ENCODE data around the gene RARA.
"Not testable (repeated sequence)": the region's sequence is repeated elsewhere in the genome, so short reads cannot be mapped to it uniquely, and the experiment has no call there.

Gene RARA

GRCh38 chr17:40298726-40299125 lies 10.3 kb upstream of the RARA start:
- DNase-seq (ENCODE audit: low spot score): peak; percentile 71

DNA sequence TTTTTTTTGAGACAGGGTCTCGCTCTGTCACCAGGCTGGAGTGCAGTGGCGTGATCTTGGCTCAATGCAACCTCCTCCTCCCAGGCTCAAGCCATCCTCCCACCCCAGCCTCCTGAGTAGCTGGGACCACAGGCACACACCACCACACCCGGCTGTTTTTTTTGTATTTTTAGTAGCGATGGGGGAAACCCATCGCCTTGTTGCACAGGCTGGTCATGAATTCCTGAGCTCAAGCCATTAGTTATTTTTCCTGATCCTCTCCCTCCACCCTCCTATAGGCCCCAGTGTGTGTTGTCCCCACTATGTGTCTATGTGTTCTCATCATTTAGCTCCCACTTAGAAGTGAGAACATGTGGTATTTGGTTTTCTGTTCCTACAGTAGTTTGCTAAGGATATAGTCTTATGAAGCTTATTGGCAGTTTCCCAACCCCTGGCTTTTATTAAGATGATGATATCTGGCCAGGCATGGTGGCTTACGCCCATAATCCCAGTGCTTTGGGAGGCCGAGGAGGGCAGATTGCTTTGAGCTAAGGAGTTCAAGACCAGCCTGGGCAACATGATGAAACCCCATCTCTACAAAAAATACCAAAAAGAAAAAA lies 9.7 kb upstream of the RARA start:
- not testable (repeated sequence) for DNase-seq (ENCODE audit: low spot score)

GRCh38 chr17:40301315-40301714 lies 7.7 kb upstream of the RARA start:
- no peak for DNase-seq (ENCODE audit: low spot score)

GRCh38 chr17:40303009-40303657 lies 5.8 kb upstream of the RARA start:
- no peak for DNase-seq (ENCODE audit: low spot score)

GRCh38 chr17:40303708-40304551 lies 5.0 kb upstream of the RARA start:
- DNase-seq (ENCODE audit: low spot score): no peak

DNA sequence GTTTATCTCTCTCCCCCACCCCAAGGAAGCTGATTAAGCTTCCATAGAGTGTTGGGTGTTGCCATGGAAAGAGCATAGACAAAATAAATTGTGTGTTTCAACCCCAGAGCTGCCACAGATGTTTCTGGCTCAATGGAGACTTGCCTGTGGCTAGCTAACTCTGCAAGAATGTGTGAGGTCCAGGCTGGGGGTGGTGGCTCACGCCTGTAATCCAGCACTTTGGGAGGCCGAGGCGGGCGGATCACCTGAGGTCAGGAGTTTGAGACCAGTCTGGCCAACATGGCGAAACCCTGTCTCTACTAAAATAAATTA lies 4.5 kb upstream of the RARA start:
- DNase-seq (ENCODE audit: low spot score): not testable (repeated sequence)

DNA sequence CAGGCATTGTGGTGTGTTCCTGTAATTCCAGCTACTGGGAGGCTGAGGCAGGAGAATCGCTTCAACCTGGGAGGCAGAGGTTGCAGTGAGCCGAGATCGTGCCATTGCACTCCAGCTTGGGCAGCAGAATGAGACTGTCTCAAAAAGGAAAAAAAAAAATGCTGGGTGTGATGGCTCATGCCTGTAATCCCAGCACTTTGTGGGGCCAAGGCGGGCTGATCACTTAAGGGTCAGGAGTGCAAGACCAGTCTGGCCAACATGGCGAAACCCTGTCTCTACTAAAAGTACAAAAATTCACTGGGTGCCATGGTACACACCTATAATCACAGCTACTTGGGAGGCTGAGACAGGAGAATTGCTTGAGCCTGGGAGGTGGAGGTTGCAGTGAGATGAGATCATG lies 4.1 kb upstream of the RARA start:
- not testable (repeated sequence) for DNase-seq (ENCODE audit: low spot score)

GRCh38 chr17:40306395-40306794 lies 2.6 kb upstream of the RARA start:
- no peak for DNase-seq (ENCODE audit: low spot score)

GRCh38 chr17:40307001-40307730 lies 1.8 kb upstream of the RARA start:
- no peak for DNase-seq (ENCODE audit: low spot score)

DNA sequence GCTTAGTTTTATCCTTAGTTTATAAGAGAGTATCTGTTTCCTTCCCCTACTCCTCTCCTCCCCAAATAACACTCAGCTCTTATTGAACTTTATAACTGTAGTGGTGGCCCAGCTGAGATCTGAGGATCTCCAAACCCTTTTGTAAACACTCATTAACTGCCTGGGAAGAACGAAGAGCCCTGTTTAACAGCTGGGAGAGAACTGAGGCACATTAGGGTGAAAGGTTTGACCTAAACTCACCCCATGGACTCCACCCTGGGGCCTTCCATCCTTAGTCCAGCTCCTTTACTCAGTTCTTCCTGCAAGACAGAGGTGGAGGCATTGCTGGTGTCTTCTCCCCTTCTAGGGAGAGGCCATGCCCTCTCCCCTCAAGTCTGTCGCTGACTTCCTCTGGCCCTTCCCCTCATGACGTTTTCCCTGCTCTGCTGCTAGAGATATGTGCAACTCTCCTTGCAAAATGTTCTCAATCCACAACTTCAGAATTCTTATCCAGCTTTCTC lies 1.2 kb upstream of the RARA start:
- no peak for DNase-seq (ENCODE audit: low spot score)

GRCh38 chr17:40309949-40310510 lies 1.1 kb downstream of the RARA start:
- DNase-seq (ENCODE audit: low spot score): no peak

DNA sequence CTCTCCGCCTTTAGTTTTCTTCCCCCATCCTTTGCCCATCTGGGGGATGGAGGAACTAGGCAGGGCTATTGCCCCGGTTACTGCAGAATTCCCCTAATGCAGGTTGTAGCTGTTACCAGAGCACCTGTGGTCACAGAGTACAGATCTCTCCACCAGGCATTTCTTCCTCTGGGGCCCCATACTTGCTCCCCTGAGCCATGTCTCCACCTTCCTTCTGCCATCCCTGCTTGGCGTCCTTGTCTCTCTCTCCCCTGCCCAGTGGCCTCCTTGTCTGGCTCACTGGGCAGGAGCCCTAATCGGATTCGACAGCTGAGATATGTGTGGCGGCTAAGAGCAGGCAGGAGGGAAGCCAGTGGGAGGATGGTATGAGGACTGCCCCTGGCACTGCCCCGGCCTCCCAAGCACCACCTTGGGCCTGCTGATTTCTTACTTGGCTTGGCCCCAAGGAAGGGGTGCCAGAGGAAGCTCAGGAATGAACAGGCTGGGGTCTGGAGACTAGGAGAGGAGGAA lies 2.0 kb downstream of the RARA start:
- no peak for DNase-seq (ENCODE audit: low spot score)

GRCh38 chr17:40311575-40311974 lies 2.6 kb downstream of the RARA start:
- no peak for DNase-seq (ENCODE audit: low spot score)

DNA sequence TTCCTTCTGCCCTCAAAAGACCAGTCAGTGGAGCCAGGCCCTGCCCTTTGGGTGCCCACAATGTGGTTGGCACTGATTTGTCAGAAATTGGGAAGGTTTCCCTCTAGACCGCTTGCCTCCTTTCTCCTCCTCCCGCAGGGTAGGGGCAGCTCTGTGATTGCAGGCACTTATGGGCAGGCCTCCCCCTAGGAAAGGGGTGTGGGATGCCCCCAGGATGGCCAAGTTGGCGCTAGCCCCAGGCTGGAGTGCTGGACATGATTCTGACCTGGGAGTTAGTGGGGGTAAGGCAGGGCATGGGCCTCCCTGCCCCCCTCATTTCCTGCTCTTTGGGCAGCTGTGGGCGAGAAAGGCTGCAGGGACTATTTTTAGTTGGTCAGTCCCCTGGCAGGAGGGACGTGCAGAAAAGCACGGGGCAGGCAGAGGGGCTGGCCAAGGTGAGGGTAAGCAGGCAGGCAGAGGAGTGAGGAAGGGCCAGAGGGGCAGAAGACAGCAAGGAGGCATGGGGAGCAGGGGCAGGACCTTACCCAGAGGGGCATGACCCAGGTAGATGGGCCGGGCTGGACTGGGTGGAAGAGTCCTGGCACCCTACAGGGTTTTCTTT lies 3.3 kb downstream of the RARA start:
- DNase-seq (ENCODE audit: low spot score): no peak

- DNase-seq (ENCODE audit: low spot score): no peak
Measured at GRCh38 chr17:40312893-40313667, 4.1 kb downstream of the RARA start.

DNA sequence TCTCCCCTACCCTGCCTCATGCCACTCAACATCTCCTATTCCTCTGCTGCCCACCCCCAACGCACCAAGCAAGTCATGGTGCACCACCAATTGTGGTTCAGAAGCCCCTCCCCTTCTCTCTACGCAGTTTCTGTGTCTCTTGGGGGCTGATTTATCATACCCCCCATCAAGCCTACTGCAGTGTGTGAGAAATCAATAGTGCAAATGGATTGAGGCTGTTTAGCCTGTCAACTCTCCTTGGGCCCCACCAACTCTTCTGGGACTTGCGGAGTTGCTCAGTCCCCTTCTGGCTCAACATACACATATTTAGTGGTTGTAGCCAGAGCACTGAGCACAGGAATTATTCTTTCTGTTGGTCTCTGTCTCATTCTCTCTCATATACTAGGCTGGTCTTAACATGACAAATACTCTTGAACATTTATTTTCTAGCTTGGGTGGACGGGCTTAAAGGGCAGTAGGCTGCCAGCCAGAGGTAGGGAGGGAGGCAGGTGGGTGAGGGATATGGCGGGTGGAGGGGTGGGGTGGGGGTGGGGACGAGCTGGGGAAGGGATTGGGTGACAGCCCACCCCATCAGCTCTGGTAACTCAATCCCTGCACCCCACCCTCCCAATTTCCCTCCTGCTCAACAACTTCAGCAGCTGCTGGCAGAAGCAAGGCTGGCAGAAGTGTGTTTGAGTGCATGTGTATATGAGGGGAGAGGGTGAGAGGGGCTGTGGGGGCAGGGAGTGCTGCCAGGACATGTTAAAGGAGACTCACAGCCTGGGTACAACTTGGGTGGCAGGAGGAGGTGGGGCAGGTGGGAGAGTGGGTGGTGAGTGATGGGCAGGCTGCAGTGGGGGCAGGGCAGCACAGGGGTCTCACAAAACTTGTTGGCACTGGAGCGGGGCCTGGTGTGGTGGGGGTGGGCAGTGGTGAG lies 4.9 kb downstream of the RARA start:
- DNase-seq (ENCODE audit: low spot score): no peak

GRCh38 chr17:40314584-40314956 lies 5.6 kb downstream of the RARA start:
- peak; percentile 95 for DNase-seq (ENCODE audit: low spot score)

DNA sequence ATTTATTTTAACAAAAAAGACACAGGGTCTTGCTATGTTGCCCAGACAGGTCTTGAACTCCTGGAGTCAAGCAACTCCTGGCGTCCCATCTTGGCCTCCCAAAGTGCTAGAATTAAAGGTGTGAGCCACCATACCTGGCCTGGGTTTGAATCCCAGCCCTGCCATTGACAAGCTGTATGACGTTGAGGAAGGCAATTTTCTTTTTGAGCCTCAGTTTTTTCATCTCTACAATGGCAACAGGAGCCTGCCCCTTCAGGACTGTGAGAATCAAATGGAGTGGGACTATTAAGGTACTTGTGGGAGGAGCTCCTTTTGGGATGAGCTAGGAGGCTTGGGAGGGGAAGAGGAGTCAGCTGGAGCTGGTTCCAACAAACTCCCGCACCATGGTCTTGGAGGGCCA lies 6.2 kb downstream of the RARA start:
- DNase-seq (ENCODE audit: low spot score): no peak

- DNase-seq (ENCODE audit: low spot score): no peak
Measured at GRCh38 chr17:40315678-40316570, 6.9 kb downstream of the RARA start.
